Measurements from ENCODE around the gene ARL13B. TPM values are rescaled to one million over a fixed set of nuclear protein-coding genes. Genes with fewer than 3 reads are reported as not detected.

ARL13B gene
- total and polyA plus RNA-seq, 2 donors (not counting 1 experiment from before 2014, with no cell fraction given): 8.4 to 10.7 TPM

GRCh38 chr3:93991631-93992030 lies 11.7 kb downstream of the ARL13B start:
- H4K20me1 ChIP-seq (ENCODE audit: control insufficient read depth, extremely low read depth, insufficient read depth, low read length): no peaks in the 10 kb centered on the region
- H3K9ac ChIP-seq (ENCODE audit: insufficient read depth, low read length): no peak overlapping the region
- no peaks in the 10 kb centered on the region for H3K79me2 ChIP-seq (ENCODE audit: control insufficient read depth, insufficient read depth, low read length)

DNA sequence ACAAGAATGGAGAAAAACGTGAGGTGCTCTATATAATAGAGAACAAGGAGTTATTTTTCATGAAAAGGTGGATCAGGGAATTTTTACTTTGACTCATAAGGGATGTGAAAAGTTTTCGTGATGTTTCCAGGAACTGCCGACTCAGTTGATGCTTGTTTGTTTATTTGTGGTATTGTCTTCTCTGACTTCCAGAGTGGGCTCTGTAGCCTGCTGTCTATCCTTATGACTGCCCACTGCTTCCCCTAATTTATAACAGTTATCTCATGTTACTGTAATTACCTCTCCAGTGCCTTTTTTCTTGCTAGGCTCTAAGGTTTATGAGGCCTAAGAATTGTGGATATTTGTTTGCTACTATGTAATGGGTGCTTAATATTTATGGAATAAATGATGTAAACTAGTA lies 12.3 kb downstream of the ARL13B start:
- DNase-seq (ENCODE audit: low read depth in 2 of 2): no peak
- Histone ChIP-seq H3K27ac (ENCODE audit: insufficient read depth, low read length) (no peak overlapping the region), H3K36me3 (ENCODE audit: control insufficient read depth, insufficient read depth, low read length) (no peaks in the 10 kb centered on the region), H3K9ac (ENCODE audit: insufficient read depth, low read length) (no peak overlapping the region), H4K20me1 (ENCODE audit: control insufficient read depth, extremely low read depth, insufficient read depth, low read length) (no peaks in the 10 kb centered on the region), H3K27me3 (ENCODE audit: control insufficient read depth, insufficient read depth, low read length) (no peaks in the 10 kb centered on the region), H3K4me3 (replicated peaks in 1 of 4; ENCODE audit: control extremely low read depth in 1 of 4, insufficient read depth in 1 of 4, low read depth in 3 of 4, low read length in 4 of 4) (no peak overlapping the region), H2AFZ (ENCODE audit: low read length) (no peak overlapping the region), H3K4me1 (ENCODE audit: control insufficient read depth, extremely low read depth, insufficient read depth, low read length) (no peaks in the 10 kb centered on the region), H3K4me2 (ENCODE audit: extremely low read depth, insufficient read depth, low read length) (no peak overlapping the region), H3K9me3 (ENCODE audit: control insufficient read depth, insufficient read depth, low read depth, low read length) (no peaks in the 10 kb centered on the region), H3K79me2 (ENCODE audit: control insufficient read depth, insufficient read depth, low read length) (no peaks in the 10 kb centered on the region)
- TF ChIP-seq, protein P1, sequence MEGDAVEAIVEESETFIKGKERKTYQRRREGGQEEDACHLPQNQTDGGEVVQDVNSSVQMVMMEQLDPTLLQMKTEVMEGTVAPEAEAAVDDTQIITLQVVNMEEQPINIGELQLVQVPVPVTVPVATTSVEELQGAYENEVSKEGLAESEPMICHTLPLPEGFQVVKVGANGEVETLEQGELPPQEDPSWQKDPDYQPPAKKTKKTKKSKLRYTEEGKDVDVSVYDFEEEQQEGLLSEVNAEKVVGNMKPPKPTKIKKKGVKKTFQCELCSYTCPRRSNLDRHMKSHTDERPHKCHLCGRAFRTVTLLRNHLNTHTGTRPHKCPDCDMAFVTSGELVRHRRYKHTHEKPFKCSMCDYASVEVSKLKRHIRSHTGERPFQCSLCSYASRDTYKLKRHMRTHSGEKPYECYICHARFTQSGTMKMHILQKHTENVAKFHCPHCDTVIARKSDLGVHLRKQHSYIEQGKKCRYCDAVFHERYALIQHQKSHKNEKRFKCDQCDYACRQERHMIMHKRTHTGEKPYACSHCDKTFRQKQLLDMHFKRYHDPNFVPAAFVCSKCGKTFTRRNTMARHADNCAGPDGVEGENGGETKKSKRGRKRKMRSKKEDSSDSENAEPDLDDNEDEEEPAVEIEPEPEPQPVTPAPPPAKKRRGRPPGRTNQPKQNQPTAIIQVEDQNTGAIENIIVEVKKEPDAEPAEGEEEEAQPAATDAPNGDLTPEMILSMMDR (conservative IDR thresholded peaks at IDR 0.05 in 1 of 2, IDR thresholded peaks at IDR 0.05 in 1 of 2; ENCODE audit: low read depth in 1 of 2, low read length in 2 of 2): no peak

More at GRCh38 chr3:93991631-93992030, 11.7 kb downstream of the ARL13B start:
- Histone ChIP-seq H3K36me3 (ENCODE audit: control insufficient read depth, insufficient read depth, low read length) (no peaks in the 10 kb centered on the region), H3K4me2 (ENCODE audit: extremely low read depth, insufficient read depth, low read length) (no peak overlapping the region), H3K4me1 (ENCODE audit: control insufficient read depth, extremely low read depth, insufficient read depth, low read length) (no peaks in the 10 kb centered on the region), H3K27ac (ENCODE audit: insufficient read depth, low read length) (no peak overlapping the region), H2AFZ (ENCODE audit: low read length) (no peak overlapping the region), H3K4me3 (replicated peaks in 1 of 4; ENCODE audit: control extremely low read depth in 1 of 4, insufficient read depth in 1 of 4, low read depth in 3 of 4, low read length in 4 of 4) (no peak overlapping the region), H3K27me3 (ENCODE audit: control insufficient read depth, insufficient read depth, low read length) (no peaks in the 10 kb centered on the region), H3K9me3 (ENCODE audit: control insufficient read depth, insufficient read depth, low read depth, low read length) (no peaks in the 10 kb centered on the region)
- TF ChIP-seq, protein P1 (conservative IDR thresholded peaks at IDR 0.05 in 1 of 2, IDR thresholded peaks at IDR 0.05 in 1 of 2; ENCODE audit: low read depth in 1 of 2, low read length in 2 of 2): no peak
- TF ChIP-seq EZH2 (IDR thresholded peaks at IDR 0.05; ENCODE audit: low read length, missing control alignments): no peak
- no peak for DNase-seq (ENCODE audit: low read depth in 2 of 2)

- no peak overlapping the region for H3K4me3 ChIP-seq (replicated peaks in 1 of 4; ENCODE audit: control extremely low read depth in 1 of 4, insufficient read depth in 1 of 4, low read depth in 3 of 4, low read length in 4 of 4)
- no peak overlapping the region for H3K9ac ChIP-seq (ENCODE audit: insufficient read depth, low read length)
- no peaks in the 10 kb centered on the region for H3K4me1 ChIP-seq (ENCODE audit: control insufficient read depth, extremely low read depth, insufficient read depth, low read length)
- peak; percentile 2 to 30 for DNase-seq (ENCODE audit: low read depth in 2 of 2)
- TF ChIP-seq, protein P1 (conservative IDR thresholded peaks at IDR 0.05 in 1 of 2, IDR thresholded peaks at IDR 0.05 in 1 of 2; ENCODE audit: low read depth in 1 of 2, low read length in 2 of 2): no peak
- TF ChIP-seq EZH2 (IDR thresholded peaks at IDR 0.05; ENCODE audit: low read length, missing control alignments): no peak
- no peak overlapping the region for H3K4me2 ChIP-seq (ENCODE audit: extremely low read depth, insufficient read depth, low read length)
- H3K36me3 ChIP-seq (ENCODE audit: control insufficient read depth, insufficient read depth, low read length): no peaks in the 10 kb centered on the region
- no peak overlapping the region for H3K27ac ChIP-seq (ENCODE audit: insufficient read depth, low read length)
- no peaks in the 10 kb centered on the region for H4K20me1 ChIP-seq (ENCODE audit: control insufficient read depth, extremely low read depth, insufficient read depth, low read length)
- H3K79me2 ChIP-seq (ENCODE audit: control insufficient read depth, insufficient read depth, low read length): no peaks in the 10 kb centered on the region
- no peaks in the 10 kb centered on the region for H3K27me3 ChIP-seq (ENCODE audit: control insufficient read depth, insufficient read depth, low read length)
- no peaks in the 10 kb centered on the region for H3K9me3 ChIP-seq (ENCODE audit: control insufficient read depth, insufficient read depth, low read depth, low read length)
- H2AFZ ChIP-seq (ENCODE audit: low read length): no peak overlapping the region
These were observed 14.1 kb downstream of the ARL13B start for GRCh38 chr3:93994056-93994455.

Data from fibroblast of lung (primary cell).